HL-60 (cell line): ENCODE results near the gene CTNS.

Source experiments
- POLR2AphosphoS5 ChIP-seq: IDR thresholded peaks from 2 replicates; pipeline ENCODE4 v1.6.1; 2012; ENCODE audit warnings: low read depth
- SPI1 ChIP-seq: IDR thresholded peaks from 2 replicates; pipeline ENCODE4 v1.6.1; 2012; ENCODE audit warnings: low read depth, mild to moderate bottlenecking, borderline replicate concordance
- TF ChIP-seq, protein P1 (sequence below): IDR thresholded peaks from one replicate; pipeline ENCODE4 v1.5.1; 2011; ENCODE audit warnings: low read length, control low read depth, inconsistent platforms; ENCODE audit not compliant: insufficient read depth

DNA sequence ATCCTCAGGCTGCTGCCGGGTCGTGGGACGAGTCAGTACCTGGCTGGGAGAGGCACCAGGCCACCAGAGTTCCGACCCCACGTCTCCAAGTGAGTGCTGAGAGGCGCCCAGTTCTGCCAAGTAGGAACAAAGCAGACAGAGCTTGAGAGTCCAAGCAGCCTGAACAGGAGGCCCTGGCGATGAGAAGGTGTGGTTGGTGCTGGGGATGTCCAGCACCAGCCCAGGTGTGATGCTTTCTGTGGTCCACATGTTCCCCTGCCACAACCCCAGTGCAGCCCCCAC is 21.0 kb downstream of the CTNS start:
- TF ChIP-seq SPI1 (no peak), POLR2AphosphoS5 (no peak)
- TF ChIP-seq, protein P1, sequence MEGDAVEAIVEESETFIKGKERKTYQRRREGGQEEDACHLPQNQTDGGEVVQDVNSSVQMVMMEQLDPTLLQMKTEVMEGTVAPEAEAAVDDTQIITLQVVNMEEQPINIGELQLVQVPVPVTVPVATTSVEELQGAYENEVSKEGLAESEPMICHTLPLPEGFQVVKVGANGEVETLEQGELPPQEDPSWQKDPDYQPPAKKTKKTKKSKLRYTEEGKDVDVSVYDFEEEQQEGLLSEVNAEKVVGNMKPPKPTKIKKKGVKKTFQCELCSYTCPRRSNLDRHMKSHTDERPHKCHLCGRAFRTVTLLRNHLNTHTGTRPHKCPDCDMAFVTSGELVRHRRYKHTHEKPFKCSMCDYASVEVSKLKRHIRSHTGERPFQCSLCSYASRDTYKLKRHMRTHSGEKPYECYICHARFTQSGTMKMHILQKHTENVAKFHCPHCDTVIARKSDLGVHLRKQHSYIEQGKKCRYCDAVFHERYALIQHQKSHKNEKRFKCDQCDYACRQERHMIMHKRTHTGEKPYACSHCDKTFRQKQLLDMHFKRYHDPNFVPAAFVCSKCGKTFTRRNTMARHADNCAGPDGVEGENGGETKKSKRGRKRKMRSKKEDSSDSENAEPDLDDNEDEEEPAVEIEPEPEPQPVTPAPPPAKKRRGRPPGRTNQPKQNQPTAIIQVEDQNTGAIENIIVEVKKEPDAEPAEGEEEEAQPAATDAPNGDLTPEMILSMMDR, result no peak
